H9 (cell line): ENCODE measurements around the gene LRRK2. TPM values are rescaled to one million over a fixed set of nuclear protein-coding genes. Genes with fewer than 3 reads are reported as not detected.

Experiments used
- DNase-seq: peaks from one replicate; pipeline ENCODE4 v3.0.0-alpha.2; 2017
- H2AFZ ChIP-seq: one replicate; pipeline ENCODE4 v1.6.1; 2013; ENCODE audit warnings: mild to moderate bottlenecking, low read length, control low read depth, moderate library complexity
- H2AK5ac ChIP-seq: 2 replicates; pipeline ENCODE4 v1.6.1; 2013; ENCODE audit warnings: low read length, control low read depth, mixed read lengths; ENCODE audit not compliant: insufficient read length
- H2BK120ac ChIP-seq: one replicate; pipeline ENCODE4 v1.6.1; 2013; ENCODE audit warnings: low read depth, mild to moderate bottlenecking, low read length, control low read depth, inconsistent platforms; ENCODE audit not compliant: poor library complexity, severe bottlenecking
- H2BK12ac ChIP-seq: 2 replicates; pipeline ENCODE4 v1.6.1; 2013; ENCODE audit warnings: low read length, control low read depth, mixed read lengths, low read depth; ENCODE audit not compliant: insufficient read length
- H2BK15ac ChIP-seq: 2 replicates; pipeline ENCODE4 v1.6.1; 2013; ENCODE audit warnings: low read depth, low read length, control low read depth
- H2BK20ac ChIP-seq: one replicate; pipeline ENCODE4 v1.6.1; 2013; ENCODE audit warnings: low read depth, mild to moderate bottlenecking, low read length, control low read depth, inconsistent platforms; ENCODE audit not compliant: poor library complexity, severe bottlenecking
- H2BK5ac ChIP-seq: 2 replicates; pipeline ENCODE4 v1.6.1; 2013; ENCODE audit warnings: low read length, control low read depth, mixed read lengths; ENCODE audit not compliant: insufficient read length
- H3K14ac ChIP-seq: 2 replicates; pipeline ENCODE4 v1.6.1; 2013; ENCODE audit warnings: low read length, control low read depth; ENCODE audit not compliant: insufficient read depth
- H3K18ac ChIP-seq: 2 replicates; pipeline ENCODE4 v1.6.1; 2013; ENCODE audit warnings: low read depth, mild to moderate bottlenecking, mixed read lengths, low read length, control low read depth; ENCODE audit not compliant: insufficient read length
- H3K23ac ChIP-seq: 2 replicates; pipeline ENCODE4 v1.6.1; 2013; ENCODE audit warnings: low read length, control low read depth, mixed read lengths, low read depth; ENCODE audit not compliant: insufficient read length
- H3K23me2 ChIP-seq: 2 replicates; pipeline ENCODE4 v1.6.1; 2013; ENCODE audit warnings: low read depth, mild to moderate bottlenecking, mixed read lengths, low read length, control low read depth; ENCODE audit not compliant: insufficient read length, poor library complexity, severe bottlenecking
- H3K27ac ChIP-seq: 2 replicates; pipeline ENCODE4 v1.5.1; 2013; ENCODE audit warnings: low read length, control low read depth, mixed read lengths, low read depth; ENCODE audit not compliant: insufficient read length
- H3K27me3 ChIP-seq: 2 replicates; pipeline ENCODE4 v1.6.1; 2013; ENCODE audit warnings: low read length, control low read depth, inconsistent platforms; ENCODE audit not compliant: insufficient read depth
- H3K4ac ChIP-seq: 2 replicates; pipeline ENCODE4 v1.6.1; 2013; ENCODE audit warnings: low read depth, mild to moderate bottlenecking, control low read depth, inconsistent platforms, low read length, moderate library complexity
- H3K4me1 ChIP-seq: 2 replicates; pipeline ENCODE4 v1.6.1; 2013; ENCODE audit warnings: low read length, control low read depth, inconsistent platforms; ENCODE audit not compliant: insufficient read depth
- H3K4me2 ChIP-seq: 2 replicates; pipeline ENCODE4 v1.6.1; 2013; ENCODE audit warnings: low read length, control low read depth, mixed read lengths; ENCODE audit not compliant: insufficient read length, insufficient read depth
- H3K56ac ChIP-seq: 2 replicates; pipeline ENCODE4 v1.6.1; 2013; ENCODE audit warnings: low read depth, mild to moderate bottlenecking, mixed read lengths, low read length, control low read depth; ENCODE audit not compliant: insufficient read length
- H3K79me1 ChIP-seq: 2 replicates; pipeline ENCODE4 v1.6.1; 2013; ENCODE audit warnings: low read depth, mild to moderate bottlenecking, moderate library complexity, low read length, control low read depth, inconsistent platforms; ENCODE audit not compliant: insufficient read depth, poor library complexity, severe bottlenecking
- H3K79me2 ChIP-seq: 2 replicates; pipeline ENCODE4 v1.6.1; 2013; ENCODE audit warnings: low read length, control low read depth, inconsistent platforms; ENCODE audit not compliant: insufficient read depth
- H3K9ac ChIP-seq: 2 replicates; pipeline ENCODE4 v1.6.1; 2013; ENCODE audit warnings: low read length, control low read depth, mixed read lengths; ENCODE audit not compliant: insufficient read length; ENCODE audit errors: extremely low read depth
- H3K9me3 ChIP-seq: one replicate; pipeline ENCODE4 v1.6.1; 2013; ENCODE audit warnings: low read depth, low read length, inconsistent platforms; ENCODE audit not compliant: control insufficient read depth
- H3T11ph ChIP-seq: one replicate; pipeline ENCODE4 v1.6.1; 2013; ENCODE audit warnings: mild to moderate bottlenecking, low read length, control low read depth, inconsistent platforms
- H4K20me1 ChIP-seq: one replicate; pipeline ENCODE4 v1.6.1; 2013; ENCODE audit not compliant: control insufficient read depth, insufficient read length, insufficient read depth
- H4K5ac ChIP-seq: 2 replicates; pipeline ENCODE4 v1.6.1; 2013; ENCODE audit warnings: low read depth, mild to moderate bottlenecking, mixed read lengths, low read length, control low read depth; ENCODE audit not compliant: insufficient read length
- H4K8ac ChIP-seq: replicated peaks from 2 replicates; pipeline ENCODE4 v1.6.1; 2013; ENCODE audit warnings: low read length, control low read depth, mixed read lengths, low read depth; ENCODE audit not compliant: insufficient read length
- H4K91ac ChIP-seq: 2 replicates; pipeline ENCODE4 v1.6.1; 2013; ENCODE audit warnings: low read depth, mild to moderate bottlenecking, moderate library complexity, mixed read lengths, low read length, control low read depth; ENCODE audit not compliant: insufficient read length
- H3K27ac Mint-ChIP-seq, 3 experiments: 2 replicates in 2 of 3; 3 replicates in 1 of 3; pipeline ENCODE4 v1.8.0; 2020 to 2021; ENCODE audit warnings: mixed read lengths in 3 of 3, mild to moderate bottlenecking in 1 of 3, moderate library complexity in 1 of 3
- H3K27me3 Mint-ChIP-seq: 2 replicates; pipeline ENCODE4 v1.8.0; 2021; ENCODE audit warnings: low read depth, mild to moderate bottlenecking, moderate library complexity, mixed read lengths
- H3K36me3 Mint-ChIP-seq, 3 experiments: 2 replicates in 2 of 3; 3 replicates in 1 of 3; pipeline ENCODE4 v1.8.0; 2020 to 2021; ENCODE audit warnings: low read depth in 3 of 3, mixed read lengths in 3 of 3; ENCODE audit not compliant: insufficient read depth in 1 of 3
- H3K4me1 Mint-ChIP-seq, 2 experiments: 2 replicates each; pipeline ENCODE4 v1.8.0; 2020; ENCODE audit warnings: mixed read lengths in 2 of 2
- H3K4me3 Mint-ChIP-seq, 2 experiments: 2 replicates in 1 of 2; 3 replicates in 1 of 2; pipeline ENCODE4 v1.8.0; 2020 to 2021; ENCODE audit warnings: mild to moderate bottlenecking in 2 of 2, mixed read lengths in 2 of 2, moderate library complexity in 1 of 2
- H3K9me3 Mint-ChIP-seq, 2 experiments: 2 replicates in 1 of 2; 3 replicates in 1 of 2; pipeline ENCODE4 v1.8.0; 2020; ENCODE audit warnings: mild to moderate bottlenecking in 2 of 2, mixed read lengths in 2 of 2, moderate library complexity in 1 of 2
- WGBS: extraction: QIAGEN DNeasy Blood & Tissue Kit; methylation state at CpG from one replicate; pipeline ENCODE4 v1.1.7; 2013; ENCODE audit warnings: missing lambda C conversion rate, low lambda C conversion rate, mixed read lengths; ENCODE audit not compliant: insufficient read length; ENCODE audit errors: extremely low coverage; 5-methylcytosine and 5-hydroxymethylcytosine counted together
- total RNA-seq: library from RNA; stranded (reverse); gene quantifications from 2 replicates; pipeline ENCODE4 v1.2.1, GENCODE V29; 2021
- TF ChIP-seq, protein P1 (sequence below): fragments of 200-600 bp; sonication (generic); conservative IDR thresholded peaks from 3 replicates; pipeline ENCODE4 v1.8.0; 2021; ENCODE audit warnings: antibody characterized with exemption, mild to moderate bottlenecking

Gene LRRK2
- total RNA-seq, 1 experiment from 2014 or later = 0.17 TPM

DNA sequence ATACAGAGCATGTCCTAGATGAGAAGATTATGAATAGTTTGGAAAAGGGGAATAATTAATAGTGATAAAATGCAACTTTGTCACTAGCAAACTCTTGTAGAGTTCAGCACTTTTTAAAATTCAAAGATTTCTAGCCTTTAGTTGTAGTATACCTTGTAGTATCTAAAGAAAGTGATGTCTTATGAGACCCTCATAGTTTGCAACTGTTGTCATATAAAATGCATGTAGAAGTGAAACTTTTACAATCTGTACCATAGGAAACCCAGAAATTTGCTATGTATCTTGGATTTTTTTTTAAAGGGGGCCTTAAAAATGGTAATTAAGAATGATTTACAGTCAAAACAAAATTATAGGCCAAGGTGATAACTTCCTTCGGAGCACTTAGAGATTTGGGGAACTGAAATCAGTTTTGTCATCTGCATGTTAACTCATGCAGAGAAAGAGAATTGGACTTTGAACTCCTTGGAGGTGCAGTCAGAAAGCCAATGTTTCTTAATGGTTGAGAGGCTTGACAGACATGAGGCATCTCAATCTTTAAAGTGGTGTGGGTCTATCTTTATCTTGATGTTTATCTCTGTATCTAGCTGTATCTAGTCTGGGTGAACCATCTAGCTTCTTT is 1.3 kb downstream of the LRRK2 start:
- H3K4me3 Mint-ChIP-seq = no peak overlapping the region
- peaks cover 10 to 11% of the 10 kb centered on the region in 2 experiments for H3K4me1 Mint-ChIP-seq
- Histone ChIP-seq H3K9me3 (no peaks in the 10 kb centered on the region), H3K18ac (no peak overlapping the region), H3K14ac (no peak overlapping the region), H3K79me1 (no peaks in the 10 kb centered on the region), H3T11ph (no peak overlapping the region), H2BK20ac (no peak overlapping the region), H3K23ac (no peak overlapping the region), H4K8ac (no peak overlapping the region), H2BK5ac (no peak overlapping the region), H2BK12ac (no peak overlapping the region), H3K27me3 (peaks cover 9% of the 10 kb centered on the region), H4K20me1 (no peaks in the 10 kb centered on the region), H3K9ac (no peak overlapping the region), H3K79me2 (no peaks in the 10 kb centered on the region), H4K91ac (no peak overlapping the region), H4K5ac (no peak overlapping the region), H2AFZ (no peak overlapping the region), H3K4ac (no peak overlapping the region), H3K56ac (no peak overlapping the region), H2BK15ac (no peak overlapping the region), H3K23me2 (no peaks in the 10 kb centered on the region), H3K4me2 (no peak overlapping the region), H2AK5ac (no peak overlapping the region), H3K27ac (no peak overlapping the region), H3K4me1 (no peaks in the 10 kb centered on the region), H2BK120ac (no peak overlapping the region)
- H3K36me3 Mint-ChIP-seq = no peaks in the 10 kb centered on the region; a peak in 1 of 7 replicates
- no peak overlapping the region for H3K27ac Mint-ChIP-seq
- TF ChIP-seq, protein P1, sequence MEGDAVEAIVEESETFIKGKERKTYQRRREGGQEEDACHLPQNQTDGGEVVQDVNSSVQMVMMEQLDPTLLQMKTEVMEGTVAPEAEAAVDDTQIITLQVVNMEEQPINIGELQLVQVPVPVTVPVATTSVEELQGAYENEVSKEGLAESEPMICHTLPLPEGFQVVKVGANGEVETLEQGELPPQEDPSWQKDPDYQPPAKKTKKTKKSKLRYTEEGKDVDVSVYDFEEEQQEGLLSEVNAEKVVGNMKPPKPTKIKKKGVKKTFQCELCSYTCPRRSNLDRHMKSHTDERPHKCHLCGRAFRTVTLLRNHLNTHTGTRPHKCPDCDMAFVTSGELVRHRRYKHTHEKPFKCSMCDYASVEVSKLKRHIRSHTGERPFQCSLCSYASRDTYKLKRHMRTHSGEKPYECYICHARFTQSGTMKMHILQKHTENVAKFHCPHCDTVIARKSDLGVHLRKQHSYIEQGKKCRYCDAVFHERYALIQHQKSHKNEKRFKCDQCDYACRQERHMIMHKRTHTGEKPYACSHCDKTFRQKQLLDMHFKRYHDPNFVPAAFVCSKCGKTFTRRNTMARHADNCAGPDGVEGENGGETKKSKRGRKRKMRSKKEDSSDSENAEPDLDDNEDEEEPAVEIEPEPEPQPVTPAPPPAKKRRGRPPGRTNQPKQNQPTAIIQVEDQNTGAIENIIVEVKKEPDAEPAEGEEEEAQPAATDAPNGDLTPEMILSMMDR = no peak
- no peak for DNase-seq
- no CpG with 5 or more reads among the region's 1 CpG for WGBS
- no peaks in the 10 kb centered on the region; a peak in 2 of 5 replicates for H3K9me3 Mint-ChIP-seq
- peaks cover 40% of the 10 kb centered on the region for H3K27me3 Mint-ChIP-seq
